GM19372 (cell line): ENCODE results near the gene EMID1.

Source experiments
- ATAC-seq: cut with Tn5 transposase; IDR thresholded peaks from one replicate; pipeline ENCODE4 v1.9.1; 2021; ENCODE audit warnings: mild to moderate bottlenecking, low read depth, moderate library complexity; ENCODE audit not compliant: unreplicated experiment

Gene EMID1

GRCh38 chr22:29308148-29308790, 102.6 kb downstream of the EMID1 start:
- no peak for ATAC-seq

- ATAC-seq = no peak
Measured at GRCh38 chr22:29308791-29309262, 103.1 kb downstream of the EMID1 start.
